H9 (cell line): ENCODE measurements around the gene SLC35F6. TPM values are rescaled to one million over a fixed set of nuclear protein-coding genes. Genes with fewer than 3 reads are reported as not detected.

Experiments used
- DNase-seq: peaks from one replicate; pipeline ENCODE4 v3.0.0-alpha.2; 2017
- H2AFZ ChIP-seq: one replicate; pipeline ENCODE4 v1.6.1; 2013; ENCODE audit warnings: mild to moderate bottlenecking, low read length, control low read depth, moderate library complexity
- H2AK5ac ChIP-seq: 2 replicates; pipeline ENCODE4 v1.6.1; 2013; ENCODE audit warnings: low read length, control low read depth, mixed read lengths; ENCODE audit not compliant: insufficient read length
- H2BK120ac ChIP-seq: one replicate; pipeline ENCODE4 v1.6.1; 2013; ENCODE audit warnings: low read depth, mild to moderate bottlenecking, low read length, control low read depth, inconsistent platforms; ENCODE audit not compliant: poor library complexity, severe bottlenecking
- H2BK12ac ChIP-seq: 2 replicates; pipeline ENCODE4 v1.6.1; 2013; ENCODE audit warnings: low read length, control low read depth, mixed read lengths, low read depth; ENCODE audit not compliant: insufficient read length
- H2BK15ac ChIP-seq: 2 replicates; pipeline ENCODE4 v1.6.1; 2013; ENCODE audit warnings: low read depth, low read length, control low read depth
- H2BK20ac ChIP-seq: one replicate; pipeline ENCODE4 v1.6.1; 2013; ENCODE audit warnings: low read depth, mild to moderate bottlenecking, low read length, control low read depth, inconsistent platforms; ENCODE audit not compliant: poor library complexity, severe bottlenecking
- H2BK5ac ChIP-seq: 2 replicates; pipeline ENCODE4 v1.6.1; 2013; ENCODE audit warnings: low read length, control low read depth, mixed read lengths; ENCODE audit not compliant: insufficient read length
- H3K14ac ChIP-seq: 2 replicates; pipeline ENCODE4 v1.6.1; 2013; ENCODE audit warnings: low read length, control low read depth; ENCODE audit not compliant: insufficient read depth
- H3K18ac ChIP-seq: 2 replicates; pipeline ENCODE4 v1.6.1; 2013; ENCODE audit warnings: low read depth, mild to moderate bottlenecking, mixed read lengths, low read length, control low read depth; ENCODE audit not compliant: insufficient read length
- H3K23ac ChIP-seq: 2 replicates; pipeline ENCODE4 v1.6.1; 2013; ENCODE audit warnings: low read length, control low read depth, mixed read lengths, low read depth; ENCODE audit not compliant: insufficient read length
- H3K23me2 ChIP-seq: 2 replicates; pipeline ENCODE4 v1.6.1; 2013; ENCODE audit warnings: low read depth, mild to moderate bottlenecking, mixed read lengths, low read length, control low read depth; ENCODE audit not compliant: insufficient read length, poor library complexity, severe bottlenecking
- H3K27ac ChIP-seq: 2 replicates; pipeline ENCODE4 v1.5.1; 2013; ENCODE audit warnings: low read length, control low read depth, mixed read lengths, low read depth; ENCODE audit not compliant: insufficient read length
- H3K27me3 ChIP-seq: 2 replicates; pipeline ENCODE4 v1.6.1; 2013; ENCODE audit warnings: low read length, control low read depth, inconsistent platforms; ENCODE audit not compliant: insufficient read depth
- H3K4ac ChIP-seq: 2 replicates; pipeline ENCODE4 v1.6.1; 2013; ENCODE audit warnings: low read depth, mild to moderate bottlenecking, control low read depth, inconsistent platforms, low read length, moderate library complexity
- H3K4me1 ChIP-seq: 2 replicates; pipeline ENCODE4 v1.6.1; 2013; ENCODE audit warnings: low read length, control low read depth, inconsistent platforms; ENCODE audit not compliant: insufficient read depth
- H3K4me2 ChIP-seq: 2 replicates; pipeline ENCODE4 v1.6.1; 2013; ENCODE audit warnings: low read length, control low read depth, mixed read lengths; ENCODE audit not compliant: insufficient read length, insufficient read depth
- H3K56ac ChIP-seq: 2 replicates; pipeline ENCODE4 v1.6.1; 2013; ENCODE audit warnings: low read depth, mild to moderate bottlenecking, mixed read lengths, low read length, control low read depth; ENCODE audit not compliant: insufficient read length
- H3K79me1 ChIP-seq: 2 replicates; pipeline ENCODE4 v1.6.1; 2013; ENCODE audit warnings: low read depth, mild to moderate bottlenecking, moderate library complexity, low read length, control low read depth, inconsistent platforms; ENCODE audit not compliant: insufficient read depth, poor library complexity, severe bottlenecking
- H3K79me2 ChIP-seq: 2 replicates; pipeline ENCODE4 v1.6.1; 2013; ENCODE audit warnings: low read length, control low read depth, inconsistent platforms; ENCODE audit not compliant: insufficient read depth
- H3K9ac ChIP-seq: 2 replicates; pipeline ENCODE4 v1.6.1; 2013; ENCODE audit warnings: low read length, control low read depth, mixed read lengths; ENCODE audit not compliant: insufficient read length; ENCODE audit errors: extremely low read depth
- H3K9me3 ChIP-seq: one replicate; pipeline ENCODE4 v1.6.1; 2013; ENCODE audit warnings: low read depth, low read length, inconsistent platforms; ENCODE audit not compliant: control insufficient read depth
- H3T11ph ChIP-seq: one replicate; pipeline ENCODE4 v1.6.1; 2013; ENCODE audit warnings: mild to moderate bottlenecking, low read length, control low read depth, inconsistent platforms
- H4K20me1 ChIP-seq: one replicate; pipeline ENCODE4 v1.6.1; 2013; ENCODE audit not compliant: control insufficient read depth, insufficient read length, insufficient read depth
- H4K5ac ChIP-seq: 2 replicates; pipeline ENCODE4 v1.6.1; 2013; ENCODE audit warnings: low read depth, mild to moderate bottlenecking, mixed read lengths, low read length, control low read depth; ENCODE audit not compliant: insufficient read length
- H4K8ac ChIP-seq: replicated peaks from 2 replicates; pipeline ENCODE4 v1.6.1; 2013; ENCODE audit warnings: low read length, control low read depth, mixed read lengths, low read depth; ENCODE audit not compliant: insufficient read length
- H4K91ac ChIP-seq: 2 replicates; pipeline ENCODE4 v1.6.1; 2013; ENCODE audit warnings: low read depth, mild to moderate bottlenecking, moderate library complexity, mixed read lengths, low read length, control low read depth; ENCODE audit not compliant: insufficient read length
- H3K27ac Mint-ChIP-seq, 3 experiments: 2 replicates in 2 of 3; 3 replicates in 1 of 3; pipeline ENCODE4 v1.8.0; 2020 to 2021; ENCODE audit warnings: mixed read lengths in 3 of 3, mild to moderate bottlenecking in 1 of 3, moderate library complexity in 1 of 3
- H3K27me3 Mint-ChIP-seq: 2 replicates; pipeline ENCODE4 v1.8.0; 2021; ENCODE audit warnings: low read depth, mild to moderate bottlenecking, moderate library complexity, mixed read lengths
- H3K36me3 Mint-ChIP-seq, 3 experiments: 2 replicates in 2 of 3; 3 replicates in 1 of 3; pipeline ENCODE4 v1.8.0; 2020 to 2021; ENCODE audit warnings: low read depth in 3 of 3, mixed read lengths in 3 of 3; ENCODE audit not compliant: insufficient read depth in 1 of 3
- H3K4me1 Mint-ChIP-seq, 2 experiments: 2 replicates each; pipeline ENCODE4 v1.8.0; 2020; ENCODE audit warnings: mixed read lengths in 2 of 2
- H3K4me3 Mint-ChIP-seq, 2 experiments: 2 replicates in 1 of 2; 3 replicates in 1 of 2; pipeline ENCODE4 v1.8.0; 2020 to 2021; ENCODE audit warnings: mild to moderate bottlenecking in 2 of 2, mixed read lengths in 2 of 2, moderate library complexity in 1 of 2
- H3K9me3 Mint-ChIP-seq, 2 experiments: 2 replicates in 1 of 2; 3 replicates in 1 of 2; pipeline ENCODE4 v1.8.0; 2020; ENCODE audit warnings: mild to moderate bottlenecking in 2 of 2, mixed read lengths in 2 of 2, moderate library complexity in 1 of 2
- WGBS: extraction: QIAGEN DNeasy Blood & Tissue Kit; methylation state at CpG from one replicate; pipeline ENCODE4 v1.1.7; 2013; ENCODE audit warnings: missing lambda C conversion rate, low lambda C conversion rate, mixed read lengths; ENCODE audit not compliant: insufficient read length; ENCODE audit errors: extremely low coverage; 5-methylcytosine and 5-hydroxymethylcytosine counted together
- total RNA-seq: library from RNA; stranded (reverse); gene quantifications from 2 replicates; pipeline ENCODE4 v1.2.1, GENCODE V29; 2021
- TF ChIP-seq, protein P1 (sequence below): fragments of 200-600 bp; sonication (generic); conservative IDR thresholded peaks from 3 replicates; pipeline ENCODE4 v1.8.0; 2021; ENCODE audit warnings: antibody characterized with exemption, mild to moderate bottlenecking

The SLC35F6 gene
- total RNA-seq, 1 experiment from 2014 or later: 15.7 TPM

DNA sequence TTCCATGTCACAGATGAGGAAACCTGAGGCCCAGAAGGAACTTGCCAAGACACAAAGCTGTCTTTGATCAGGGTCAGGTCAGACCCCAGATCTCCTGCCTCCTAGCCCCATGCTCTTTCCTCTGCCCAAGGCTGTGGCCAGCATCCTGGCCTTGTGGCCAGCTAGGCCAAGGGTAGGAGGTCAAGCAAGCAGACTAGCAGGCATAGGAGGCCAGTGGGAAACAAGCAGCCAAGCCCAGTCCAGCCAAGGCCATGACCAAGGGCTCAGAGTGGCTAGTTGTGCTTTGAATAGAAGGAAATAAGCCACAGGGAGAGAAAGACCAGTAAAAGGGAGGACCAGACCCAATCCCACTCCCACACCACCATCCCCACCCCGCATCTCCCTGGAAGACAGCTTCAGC, 41.2 kb upstream of the SLC35F6 start:
- H3K27ac ChIP-seq: no peak overlapping the region
- H3K23ac ChIP-seq: no peak overlapping the region
- no peak overlapping the region for H3K18ac ChIP-seq
- WGBS: no CpG with 5 or more reads among the region's 1 CpG
- H3K79me2 ChIP-seq: no peaks in the 10 kb centered on the region
- DNase-seq: no peak
- H3K27ac Mint-ChIP-seq: peak overlapping the region in 1 of 3 experiments; percentile 45; a peak in 1 of 7 replicates
- no peak overlapping the region for H4K5ac ChIP-seq
- H3K27me3 ChIP-seq: no peaks in the 10 kb centered on the region
- no peak overlapping the region for H4K8ac ChIP-seq
- TF ChIP-seq, protein P1, sequence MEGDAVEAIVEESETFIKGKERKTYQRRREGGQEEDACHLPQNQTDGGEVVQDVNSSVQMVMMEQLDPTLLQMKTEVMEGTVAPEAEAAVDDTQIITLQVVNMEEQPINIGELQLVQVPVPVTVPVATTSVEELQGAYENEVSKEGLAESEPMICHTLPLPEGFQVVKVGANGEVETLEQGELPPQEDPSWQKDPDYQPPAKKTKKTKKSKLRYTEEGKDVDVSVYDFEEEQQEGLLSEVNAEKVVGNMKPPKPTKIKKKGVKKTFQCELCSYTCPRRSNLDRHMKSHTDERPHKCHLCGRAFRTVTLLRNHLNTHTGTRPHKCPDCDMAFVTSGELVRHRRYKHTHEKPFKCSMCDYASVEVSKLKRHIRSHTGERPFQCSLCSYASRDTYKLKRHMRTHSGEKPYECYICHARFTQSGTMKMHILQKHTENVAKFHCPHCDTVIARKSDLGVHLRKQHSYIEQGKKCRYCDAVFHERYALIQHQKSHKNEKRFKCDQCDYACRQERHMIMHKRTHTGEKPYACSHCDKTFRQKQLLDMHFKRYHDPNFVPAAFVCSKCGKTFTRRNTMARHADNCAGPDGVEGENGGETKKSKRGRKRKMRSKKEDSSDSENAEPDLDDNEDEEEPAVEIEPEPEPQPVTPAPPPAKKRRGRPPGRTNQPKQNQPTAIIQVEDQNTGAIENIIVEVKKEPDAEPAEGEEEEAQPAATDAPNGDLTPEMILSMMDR: no peak
- no peaks in the 10 kb centered on the region for H4K20me1 ChIP-seq
- H3T11ph ChIP-seq: no peak overlapping the region
- H3K9me3 ChIP-seq: no peaks in the 10 kb centered on the region
- no peak overlapping the region for H2BK5ac ChIP-seq
- no peak overlapping the region for H2BK15ac ChIP-seq
- no peak overlapping the region for H3K4ac ChIP-seq
- peaks cover 3% of the 10 kb centered on the region for H3K27me3 Mint-ChIP-seq
- H4K91ac ChIP-seq: no peak overlapping the region
- no peak overlapping the region for H2AK5ac ChIP-seq
- peaks cover 13 to 14% of the 10 kb centered on the region in 2 experiments for H3K4me1 Mint-ChIP-seq
- H2BK20ac ChIP-seq: no peak overlapping the region
- no peaks in the 10 kb centered on the region; a peak in 1 of 7 replicates for H3K36me3 Mint-ChIP-seq
- no peak overlapping the region for H2BK12ac ChIP-seq
- peaks cover 4% of the 10 kb centered on the region; the same call in 1 of the 2 replicates for H3K4me1 ChIP-seq
- no peak overlapping the region for H2AFZ ChIP-seq
- no peak overlapping the region for H3K56ac ChIP-seq
- H3K4me3 Mint-ChIP-seq: no peak overlapping the region
- no peak overlapping the region for H2BK120ac ChIP-seq
- H3K14ac ChIP-seq: no peak overlapping the region
- no peaks in the 10 kb centered on the region for H3K9me3 Mint-ChIP-seq
- no peak overlapping the region for H3K9ac ChIP-seq
- no peaks in the 10 kb centered on the region for H3K79me1 ChIP-seq
- H3K23me2 ChIP-seq: no peaks in the 10 kb centered on the region
- H3K4me2 ChIP-seq: no peak overlapping the region
